ENCODE data around the gene RNF222. TPM values are rescaled to one million over a fixed set of nuclear protein-coding genes. Genes with fewer than 3 reads are reported as not detected.

RNF222 gene
- total and polyA plus RNA-seq, 2 of the 8 experiments (the other 6 are each of a cell fraction or from before 2014, with no cell fraction given): not detected

DNA sequence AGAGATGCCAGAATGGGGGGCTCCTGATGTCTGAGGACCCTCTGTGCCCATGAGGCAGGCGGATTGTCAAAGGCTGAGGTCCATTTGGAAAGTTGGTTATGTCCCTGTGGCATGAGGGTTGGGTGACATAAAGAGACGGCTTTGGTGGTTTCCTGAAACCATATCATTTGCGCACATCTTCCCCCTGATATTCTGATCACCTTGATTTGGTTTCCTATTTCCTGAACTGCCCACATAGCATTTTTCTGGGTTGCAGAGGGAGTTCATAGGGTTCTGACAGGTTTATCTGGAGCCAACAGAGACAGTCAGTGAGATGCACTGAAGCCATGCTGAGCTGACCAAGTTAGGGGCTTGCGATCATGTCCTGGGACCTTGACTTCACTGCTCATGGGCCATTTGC, 15.7 kb upstream of the RNF222 start:
- no peaks in the 10 kb centered on the region for H3K79me2 ChIP-seq (ENCODE audit: control insufficient read depth in 1 of 2, insufficient read depth in 2 of 2, low read length in 2 of 2)
- H4K5ac ChIP-seq (ENCODE audit: insufficient read length, low read depth, low read length): no peak overlapping the region
- H3K4me3 ChIP-seq (ENCODE audit: extremely low read depth in 1 of 4, insufficient read depth in 2 of 4, low read depth in 3 of 4, low read length in 4 of 4): no peak overlapping the region
- H2AK5ac ChIP-seq (ENCODE audit: low read depth, low read length): no peak overlapping the region
- FAIRE-seq: no peak
- DNase-seq (ENCODE audit: low read depth in 1 of 2, low spot score in 2 of 2): no peak
- CTCF ChIA-PET (ENCODE audit: partially characterized antibody): no interaction called here
- no peak overlapping the region for H3K56ac ChIP-seq (replicated peaks; ENCODE audit: insufficient read length, low read depth, low read length)
- no peaks in the 10 kb centered on the region for H3K79me1 ChIP-seq (ENCODE audit: low read depth, low read length)
- no peak overlapping the region for H3K23ac ChIP-seq (ENCODE audit: insufficient read length)
- H4K20me1 ChIP-seq (replicated peaks in 1 of 2; ENCODE audit: control insufficient read depth in 1 of 2, insufficient read depth in 2 of 2, low read length in 2 of 2): no peaks in the 10 kb centered on the region
- peaks cover 0 to 8% (median 3%) of the 10 kb centered on the region in 4 experiments; a peak in 6 of 7 replicates for H3K4me1 ChIP-seq (replicated peaks in 1 of 4; ENCODE audit: control insufficient read depth in 3 of 4, insufficient read depth in 4 of 4, low read length in 3 of 4)
- H2BK5ac ChIP-seq (ENCODE audit: low read depth, low read length): no peak overlapping the region
- no peak overlapping the region for H3K27ac ChIP-seq (ENCODE audit: low read depth, low read length)
- H4K91ac ChIP-seq (replicated peaks; ENCODE audit: insufficient read length, low read length): no peak overlapping the region
- POLR2A ChIA-PET (ENCODE audit: partially characterized antibody): interaction anchor here (0.8 kb wide), 1 partner anchor 14 kb away, joined by 3 read pairs; no protein-coding TSS in a partner anchor
- no peak overlapping the region for H2BK12ac ChIP-seq (ENCODE audit: low read depth, low read length)
- 88% methylated on average over 4 of the region's 4 CpGs; no CpG with 5 or more reads in 1 of the 2 experiments for WGBS, 2 experiments (ENCODE audit: extremely low coverage in 1 of 2, insufficient coverage in 1 of 2, insufficient read length in 1 of 2, insufficient replicate concordance in 2 of 2, low coverage in 1 of 2, low lambda C conversion rate in 2 of 2, missing lambda C conversion rate in 1 of 2)
- no peak overlapping the region for H3K9ac ChIP-seq (replicated peaks in 1 of 4; ENCODE audit: extremely low read depth in 1 of 4, low read depth in 3 of 4, low read length in 3 of 4)
- H3K27me3 ChIP-seq (replicated peaks in 1 of 4; ENCODE audit: control insufficient read depth in 3 of 4, extremely low read depth in 1 of 4, insufficient read depth in 3 of 4, low read length in 3 of 4): no peaks in the 10 kb centered on the region
- H3K14ac ChIP-seq (ENCODE audit: insufficient read length): no peak overlapping the region
- H3K4ac ChIP-seq (replicated peaks; ENCODE audit: insufficient read length, low read depth, low read length): no peak overlapping the region
- H3K23me2 ChIP-seq (ENCODE audit: low read depth, low read length): no peaks in the 10 kb centered on the region; the same call in 1 of the 2 replicates
- no peaks in the 10 kb centered on the region for H3K36me3 ChIP-seq (ENCODE audit: control insufficient read depth in 2 of 4, insufficient read depth in 4 of 4, low read length in 3 of 4)
- TF ChIP-seq TAF7 (optimal IDR thresholded peaks at IDR 0.05; ENCODE audit: borderline replicate concordance, low read depth, low read length) (no peak), GTF2F1 (IDR thresholded peaks at IDR 0.05; ENCODE audit: borderline replicate concordance, low read depth, low read length) (no peak), HDAC2 (IDR thresholded peaks at IDR 0.05; ENCODE audit: borderline replicate concordance in 1 of 2, low read depth in 2 of 2, low read length in 2 of 2) (no peak)
- TF ChIP-seq, protein P1, sequence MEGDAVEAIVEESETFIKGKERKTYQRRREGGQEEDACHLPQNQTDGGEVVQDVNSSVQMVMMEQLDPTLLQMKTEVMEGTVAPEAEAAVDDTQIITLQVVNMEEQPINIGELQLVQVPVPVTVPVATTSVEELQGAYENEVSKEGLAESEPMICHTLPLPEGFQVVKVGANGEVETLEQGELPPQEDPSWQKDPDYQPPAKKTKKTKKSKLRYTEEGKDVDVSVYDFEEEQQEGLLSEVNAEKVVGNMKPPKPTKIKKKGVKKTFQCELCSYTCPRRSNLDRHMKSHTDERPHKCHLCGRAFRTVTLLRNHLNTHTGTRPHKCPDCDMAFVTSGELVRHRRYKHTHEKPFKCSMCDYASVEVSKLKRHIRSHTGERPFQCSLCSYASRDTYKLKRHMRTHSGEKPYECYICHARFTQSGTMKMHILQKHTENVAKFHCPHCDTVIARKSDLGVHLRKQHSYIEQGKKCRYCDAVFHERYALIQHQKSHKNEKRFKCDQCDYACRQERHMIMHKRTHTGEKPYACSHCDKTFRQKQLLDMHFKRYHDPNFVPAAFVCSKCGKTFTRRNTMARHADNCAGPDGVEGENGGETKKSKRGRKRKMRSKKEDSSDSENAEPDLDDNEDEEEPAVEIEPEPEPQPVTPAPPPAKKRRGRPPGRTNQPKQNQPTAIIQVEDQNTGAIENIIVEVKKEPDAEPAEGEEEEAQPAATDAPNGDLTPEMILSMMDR (IDR thresholded peaks at IDR 0.05; ENCODE audit: control extremely low read depth in 1 of 3, insufficient read depth in 1 of 3, low read depth in 1 of 3, low read length in 3 of 3): no peak
- H2AFZ ChIP-seq (ENCODE audit: low read length): no peak overlapping the region
- no peak overlapping the region for H3K4me2 ChIP-seq (ENCODE audit: insufficient read depth in 1 of 2, low read depth in 2 of 2, low read length in 2 of 2)
- H2BK120ac ChIP-seq (replicated peaks; ENCODE audit: low read depth, low read length): no peak overlapping the region
- no peak overlapping the region for H2BK15ac ChIP-seq (ENCODE audit: low read length)
- H3K9me3 ChIP-seq (ENCODE audit: insufficient read depth in 2 of 2, low read depth in 1 of 2, low read length in 1 of 2): no peaks in the 10 kb centered on the region
- no peak overlapping the region for H2BK20ac ChIP-seq (ENCODE audit: low read length)
- no peak overlapping the region for H4K8ac ChIP-seq (ENCODE audit: extremely low read depth, insufficient read depth, low read length)
- no peak overlapping the region for H3K18ac ChIP-seq (ENCODE audit: extremely low read depth, low read length)

Measured in H1 (cell line).